Measurements from ENCODE around the gene PLCB3. TPM values are rescaled to one million over a fixed set of nuclear protein-coding genes. Genes with fewer than 3 reads are reported as not detected.

The PLCB3 gene
- polyA plus RNA-seq, 5 donors = 15.7 to 25.9 (median 18.7) TPM

DNA sequence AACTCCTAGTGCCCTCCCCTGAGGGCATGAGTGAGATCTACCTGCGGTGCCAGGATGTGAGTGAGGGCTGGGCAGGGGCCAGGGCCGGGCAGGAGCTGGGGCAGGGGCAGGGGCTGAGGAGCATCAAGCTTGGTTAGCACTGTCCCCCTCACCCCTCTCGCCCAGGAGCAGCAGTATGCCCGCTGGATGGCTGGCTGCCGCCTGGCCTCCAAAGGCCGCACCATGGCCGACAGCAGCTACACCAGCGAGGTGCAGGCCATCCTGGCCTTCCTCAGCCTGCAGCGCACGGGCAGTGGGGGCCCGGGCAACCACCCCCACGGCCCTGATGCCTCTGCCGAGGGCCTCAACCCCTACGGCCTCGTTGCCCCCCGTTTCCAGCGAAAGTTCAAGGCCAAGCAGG, 31.1 kb upstream of the PLCB3 start:
- DNase-seq = no peak

DNA sequence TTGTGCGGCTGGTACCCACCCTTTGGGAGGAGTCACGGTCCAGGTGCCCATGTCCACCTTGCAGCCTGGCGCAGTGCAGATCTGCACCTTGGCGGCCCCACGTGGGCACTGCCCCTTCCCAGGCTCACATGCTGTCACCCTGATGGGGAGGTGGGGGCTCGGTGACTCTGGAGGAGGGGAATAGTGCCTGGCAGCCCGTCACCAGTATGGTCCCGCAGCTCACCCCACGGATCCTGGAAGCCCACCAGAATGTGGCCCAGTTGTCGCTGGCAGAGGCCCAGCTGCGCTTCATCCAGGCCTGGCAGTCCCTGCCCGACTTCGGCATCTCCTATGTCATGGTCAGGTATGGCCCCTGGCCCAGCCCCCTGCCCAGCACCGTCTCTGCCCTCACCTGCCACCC, 30.5 kb upstream of the PLCB3 start:
- no peak for DNase-seq

DNA sequence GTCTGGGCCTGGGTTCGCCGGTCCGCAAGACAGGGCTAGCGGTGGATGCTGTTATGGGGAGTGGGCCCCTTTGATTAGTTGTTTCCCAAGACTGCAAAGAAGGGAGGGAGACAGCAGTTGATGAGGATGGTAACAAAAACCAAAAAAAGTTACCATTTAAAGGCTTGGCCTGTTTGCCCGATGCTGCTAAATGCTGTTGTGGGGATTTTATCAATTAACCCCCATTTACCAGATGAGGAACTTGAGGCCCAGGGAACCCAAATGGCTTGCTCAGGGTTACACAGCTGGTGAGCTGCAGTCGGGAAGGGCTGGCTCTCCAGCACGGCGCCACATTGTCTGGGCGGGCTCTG, 28.7 kb upstream of the PLCB3 start:
- no peak for DNase-seq

DNA sequence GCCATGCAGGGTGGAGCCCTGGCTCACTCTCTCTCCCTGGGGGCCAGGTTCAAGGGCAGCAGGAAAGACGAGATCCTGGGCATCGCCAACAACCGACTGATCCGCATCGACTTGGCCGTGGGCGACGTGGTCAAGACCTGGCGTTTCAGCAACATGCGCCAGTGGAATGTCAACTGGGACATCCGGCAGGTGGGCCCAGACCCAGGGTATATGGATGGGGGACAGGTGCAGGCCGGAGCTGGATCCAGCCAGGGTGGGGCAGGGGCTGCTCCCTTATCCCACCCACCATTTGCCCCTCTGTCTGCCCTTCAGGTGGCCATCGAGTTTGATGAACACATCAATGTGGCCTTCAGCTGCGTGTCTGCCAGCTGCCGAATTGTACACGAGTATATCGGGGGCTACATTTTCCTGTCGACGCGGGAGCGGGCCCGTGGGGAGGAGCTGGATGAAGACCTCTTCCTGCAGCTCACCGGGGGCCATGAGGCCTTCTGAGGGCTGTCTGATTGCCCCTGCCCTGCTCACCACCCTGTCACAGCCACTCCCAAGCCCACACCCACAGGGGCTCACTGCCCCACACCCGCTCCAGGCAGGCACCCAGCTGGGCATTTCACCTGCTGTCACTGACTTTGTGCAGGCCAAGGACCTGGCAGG, 28.2 kb upstream of the PLCB3 start:
- no peak for DNase-seq

DNA sequence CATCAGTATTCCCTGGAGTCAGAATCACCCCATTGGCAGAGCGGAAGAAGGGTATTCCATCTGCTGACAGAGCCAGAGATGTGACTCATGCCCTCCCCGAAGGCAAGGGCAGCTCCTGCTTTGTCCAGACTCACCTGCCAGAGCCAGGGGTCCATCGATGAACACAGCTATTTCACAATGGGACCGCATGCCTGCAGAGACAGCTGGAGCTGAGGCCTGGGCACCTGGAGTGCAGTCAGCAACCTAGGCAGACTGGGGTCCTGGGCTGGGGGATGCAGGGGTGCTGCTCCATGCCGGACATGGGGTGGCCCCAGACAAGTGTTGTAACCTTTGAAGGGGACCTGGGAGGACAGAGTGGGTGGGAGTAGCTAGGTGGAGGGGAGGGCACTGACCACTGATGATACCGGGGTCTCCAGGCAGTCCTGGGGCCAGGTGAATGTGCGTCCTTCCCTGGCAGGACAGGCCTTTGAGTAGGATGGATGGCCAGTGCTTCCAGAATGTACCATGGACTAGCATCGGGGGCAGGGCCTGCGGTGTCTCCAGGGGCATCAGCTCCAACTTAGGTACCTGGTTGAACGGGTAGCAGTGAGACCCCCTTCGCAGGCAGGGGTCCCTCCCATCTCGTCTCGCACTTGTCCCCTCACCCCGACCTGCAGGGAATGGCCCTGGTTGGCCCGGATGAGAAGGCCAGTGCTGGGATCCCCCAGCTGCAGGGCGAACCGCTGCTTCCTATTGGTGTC, 27.0 kb upstream of the PLCB3 start:
- DNase-seq = no peak

DNA sequence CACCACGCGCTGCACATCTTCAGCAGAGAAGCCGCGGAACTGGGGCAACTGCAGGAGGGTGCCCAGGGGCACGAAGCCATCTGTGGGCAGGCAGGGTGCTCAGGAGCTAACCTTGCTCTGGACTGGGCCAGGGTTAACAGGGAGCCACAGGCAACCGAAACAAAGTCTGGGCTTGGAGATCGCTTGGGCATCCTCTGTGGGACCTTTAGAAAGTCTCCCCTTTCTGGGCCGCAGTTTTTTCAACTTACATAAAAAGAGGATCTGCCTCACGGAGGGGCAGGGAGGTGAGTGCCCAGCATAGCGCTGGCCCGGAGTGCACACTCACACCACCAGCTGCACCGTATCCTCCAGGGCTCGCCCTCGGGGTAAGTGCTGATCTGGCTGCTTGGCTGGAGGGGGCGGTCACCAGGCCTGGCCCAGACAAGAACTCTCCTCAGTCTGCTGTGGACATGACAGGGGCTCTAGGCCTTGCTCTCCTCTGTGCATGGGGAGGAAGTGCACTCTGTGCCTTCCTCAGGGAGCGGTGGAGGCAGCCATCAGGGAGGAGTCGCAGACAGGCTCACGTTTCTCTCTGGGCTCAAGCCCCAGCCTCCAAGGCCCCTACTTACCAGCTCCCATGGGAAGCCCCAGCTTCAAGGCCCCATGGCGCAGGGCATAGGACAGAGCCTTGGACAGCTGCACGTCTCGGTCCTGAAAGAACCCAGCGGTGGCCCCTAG, 26.3 kb upstream of the PLCB3 start:
- DNase-seq = no peak

DNA sequence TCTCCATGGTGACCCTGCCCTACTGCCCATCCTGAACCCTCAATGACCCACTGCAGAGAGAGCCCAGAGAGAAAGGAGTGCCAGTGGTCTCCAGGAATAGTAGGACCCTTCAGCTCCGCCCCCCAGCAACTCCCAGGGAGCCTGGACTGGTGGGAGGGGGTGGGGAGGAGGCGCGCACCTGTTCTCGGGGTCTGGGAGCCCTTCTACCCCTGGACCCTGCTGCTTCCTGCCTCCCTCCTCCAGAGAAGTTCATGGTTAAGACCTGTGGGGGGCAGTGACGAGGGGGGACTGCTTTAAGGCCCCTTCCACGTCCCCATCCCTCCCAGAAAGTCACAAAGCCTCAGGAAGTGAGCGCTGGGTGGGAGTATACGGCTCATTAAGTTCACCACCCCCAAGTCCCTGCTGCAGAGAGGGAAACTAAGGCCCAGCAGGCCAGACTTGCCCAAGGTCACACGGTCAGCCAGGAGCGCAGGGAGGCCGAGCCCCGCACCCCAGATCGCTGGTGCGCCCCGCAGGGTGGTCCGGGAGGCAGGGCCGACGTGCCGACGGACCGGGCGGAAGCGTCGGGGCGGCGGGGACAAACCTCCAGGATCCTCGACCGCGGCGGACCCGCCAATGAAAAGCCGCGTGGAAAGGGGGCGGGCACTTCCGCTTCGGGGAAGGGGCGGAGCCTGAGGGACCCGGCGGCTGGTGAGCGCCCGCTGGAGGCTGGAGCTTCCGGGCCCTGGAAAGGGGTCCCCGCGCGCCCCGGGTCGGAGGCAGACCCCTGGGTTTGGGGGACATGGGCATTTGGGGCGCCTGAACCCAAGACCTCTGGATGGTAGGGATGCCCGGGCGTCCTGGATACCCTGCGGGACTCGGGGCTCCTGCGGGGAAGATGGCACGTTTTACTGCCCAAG, 25.5 kb upstream of the PLCB3 start, which contains the start of the genes NUDT22 and TRPT1:
TSS of gene NUDT22 (plus strand) at position 667 of the 899 bp plus-strand sequence. CDS start 379 bp downstream, outside the sequence.
TSS of gene TRPT1 (minus strand) at position 579 of the 899 bp plus-strand sequence. CDS start at position 253, 326 bp downstream.
- DNase-seq = peak; percentile 83 to 85

DNA sequence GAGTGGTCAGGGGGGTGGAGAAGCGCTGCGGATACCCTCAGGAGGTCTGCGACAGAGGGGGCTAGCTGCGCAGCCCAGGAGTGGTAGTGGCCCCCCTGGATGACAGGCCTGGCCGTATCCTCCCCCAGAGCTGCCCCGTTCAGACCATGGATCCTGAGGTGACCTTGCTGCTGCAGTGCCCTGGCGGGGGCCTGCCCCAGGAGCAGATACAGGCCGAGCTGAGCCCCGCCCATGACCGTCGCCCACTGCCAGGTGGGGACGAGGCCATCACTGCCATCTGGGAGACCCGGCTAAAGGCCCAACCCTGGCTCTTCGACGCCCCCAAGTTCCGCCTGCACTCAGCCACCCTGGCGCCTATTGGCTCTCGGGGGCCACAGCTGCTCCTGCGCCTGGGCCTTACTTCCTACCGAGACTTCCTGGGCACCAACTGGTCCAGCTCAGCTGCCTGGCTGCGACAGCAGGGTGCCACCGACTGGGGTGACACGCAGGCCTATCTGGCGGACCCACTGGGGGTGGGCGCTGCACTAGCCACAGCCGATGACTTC, 24.8 kb upstream of the PLCB3 start:
- no peak for DNase-seq

DNA sequence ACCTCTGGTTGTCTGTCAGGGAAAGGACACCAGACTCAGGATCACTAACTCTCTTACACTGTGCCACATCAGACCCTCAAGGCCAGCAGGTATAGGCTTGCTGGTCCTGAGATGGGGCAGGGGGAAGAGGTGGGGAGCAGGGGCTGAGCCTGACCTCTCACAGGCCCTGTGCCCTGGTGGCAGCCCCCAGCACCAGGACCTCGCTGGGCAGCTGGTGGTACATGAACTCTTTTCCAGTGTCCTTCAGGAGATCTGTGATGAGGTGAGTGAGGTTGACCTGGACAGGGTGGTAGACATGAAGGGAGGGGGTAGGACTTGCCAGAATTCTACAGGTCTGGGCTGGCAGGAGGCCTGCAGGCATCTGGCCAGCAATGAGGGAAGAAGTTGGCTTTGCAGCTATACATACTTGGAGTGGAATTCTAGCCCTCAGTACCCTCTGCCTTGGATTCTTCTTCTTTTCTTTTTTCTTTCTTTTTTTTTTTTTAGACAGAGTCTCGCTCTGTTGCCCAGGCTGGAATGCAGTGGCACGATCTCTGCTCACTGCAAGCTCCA, 23.8 kb upstream of the PLCB3 start:
- no peak for DNase-seq

DNA sequence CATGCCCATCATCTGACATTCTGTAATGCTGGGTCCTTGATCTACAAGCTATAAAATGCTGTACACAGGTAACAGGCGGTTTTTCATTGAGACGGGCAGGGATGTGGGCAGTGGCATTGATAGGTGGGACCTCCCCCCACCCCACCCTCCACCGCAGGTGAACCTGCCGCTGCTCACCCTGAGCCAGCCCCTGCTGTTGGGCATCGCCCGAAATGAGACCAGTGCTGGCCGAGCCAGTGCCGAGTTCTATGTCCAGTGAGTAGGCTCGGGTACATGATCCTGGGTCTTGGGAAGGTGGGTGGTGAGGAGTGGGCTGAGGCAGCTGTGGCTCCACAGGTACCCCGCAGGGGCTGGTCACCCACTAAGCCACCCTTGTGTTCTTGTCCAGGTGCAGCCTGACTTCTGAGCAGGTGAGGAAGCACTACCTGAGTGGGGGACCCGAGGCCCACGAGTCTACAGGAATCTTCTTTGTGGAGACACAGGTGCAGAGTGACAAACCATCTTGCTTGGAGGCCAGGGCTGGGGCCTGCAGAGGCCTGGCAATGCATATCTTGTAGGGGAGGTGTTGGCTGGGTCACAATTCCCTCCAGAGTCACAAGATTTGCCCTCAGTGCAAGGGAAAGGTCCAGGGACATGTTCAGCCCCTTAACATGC, 22.1 kb upstream of the PLCB3 start:
- no peak for DNase-seq

DNA sequence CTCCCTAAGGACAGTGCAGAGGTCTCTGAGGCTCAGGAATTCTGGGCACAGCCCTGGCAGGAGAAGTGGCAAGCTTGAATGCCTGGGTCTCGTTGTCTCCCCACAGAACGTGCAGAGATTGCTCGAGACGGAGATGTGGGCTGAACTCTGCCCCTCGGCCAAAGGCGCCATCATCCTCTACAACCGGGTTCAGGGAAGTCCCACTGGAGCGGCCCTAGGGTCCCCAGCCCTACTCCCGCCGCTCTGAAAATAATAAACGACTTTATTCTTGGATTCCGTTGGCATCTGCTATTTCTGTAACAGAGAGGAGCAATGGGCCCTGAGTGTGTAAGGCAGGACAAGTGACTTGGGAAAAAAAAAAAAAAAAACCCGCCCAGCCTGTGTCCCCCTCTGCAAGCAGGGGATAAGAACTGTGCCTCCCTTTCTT, 21.6 kb upstream of the PLCB3 start:
- DNase-seq = no peak

DNA sequence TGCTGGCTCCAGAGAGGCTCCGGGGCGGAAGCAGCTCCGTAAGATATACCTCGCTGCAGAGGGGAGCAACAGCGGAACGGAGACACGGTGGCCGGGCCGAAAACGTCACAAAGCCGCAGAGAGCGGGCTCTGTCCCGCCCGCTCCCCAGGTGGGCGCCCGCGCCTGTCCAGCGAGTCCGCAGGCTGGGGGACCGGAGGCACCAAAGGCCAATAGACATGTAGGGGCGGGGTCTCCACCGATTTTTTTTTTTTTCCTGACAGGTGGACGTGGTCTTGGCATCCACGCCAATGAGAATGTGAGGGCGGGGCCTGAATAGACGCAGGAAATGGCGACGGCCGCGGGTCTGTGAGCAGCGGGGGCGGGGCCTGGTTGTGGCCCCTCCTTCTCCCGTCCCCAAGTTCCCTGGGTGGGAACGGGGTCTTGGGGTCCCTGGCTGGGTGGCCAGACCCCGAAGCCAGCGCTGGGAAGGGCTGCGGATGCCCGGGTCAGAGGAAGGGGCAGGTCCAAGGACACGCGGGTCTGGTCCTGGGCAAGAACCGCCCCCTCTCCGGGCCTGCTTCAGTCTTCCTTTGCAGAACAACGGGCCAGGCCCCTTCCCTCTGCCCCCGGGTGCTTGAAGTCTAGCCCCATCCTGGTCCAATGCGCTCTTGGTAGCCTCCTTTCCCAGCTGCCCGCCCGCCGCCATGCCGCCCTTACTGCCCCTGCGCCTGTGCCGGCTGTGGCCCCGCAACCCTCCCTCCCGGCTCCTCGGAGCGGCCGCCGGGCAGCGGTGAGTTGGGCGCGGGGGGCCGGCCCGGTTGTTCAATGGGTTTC, 21.0 kb upstream of the PLCB3 start, which contains the start of gene DNAJC4:
TSS of gene DNAJC4 (plus strand) at position 378 of the 814 bp plus-strand sequence. CDS start at position 685, 307 bp downstream.
- peak; percentile 91 for DNase-seq

DNA sequence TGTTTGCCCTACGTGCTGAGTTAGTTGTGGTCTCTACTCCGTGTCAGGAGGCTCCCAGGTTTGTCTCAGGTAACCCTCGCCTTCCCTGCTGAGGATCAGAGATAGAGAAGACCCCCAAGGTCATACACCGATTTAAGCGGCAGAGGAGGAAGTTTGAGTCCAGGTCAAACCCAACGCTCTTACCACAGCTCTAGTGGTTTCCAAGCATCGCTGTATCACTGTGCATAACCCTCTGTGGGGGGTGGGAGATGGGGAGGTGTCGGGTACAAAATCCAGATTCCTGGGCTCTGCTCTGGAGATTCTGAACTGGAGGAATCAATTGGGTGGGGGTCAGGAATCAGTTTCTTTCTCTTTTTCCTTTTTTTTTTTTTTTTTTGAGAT, 20.4 kb upstream of the PLCB3 start:
- DNase-seq = no peak

DNA sequence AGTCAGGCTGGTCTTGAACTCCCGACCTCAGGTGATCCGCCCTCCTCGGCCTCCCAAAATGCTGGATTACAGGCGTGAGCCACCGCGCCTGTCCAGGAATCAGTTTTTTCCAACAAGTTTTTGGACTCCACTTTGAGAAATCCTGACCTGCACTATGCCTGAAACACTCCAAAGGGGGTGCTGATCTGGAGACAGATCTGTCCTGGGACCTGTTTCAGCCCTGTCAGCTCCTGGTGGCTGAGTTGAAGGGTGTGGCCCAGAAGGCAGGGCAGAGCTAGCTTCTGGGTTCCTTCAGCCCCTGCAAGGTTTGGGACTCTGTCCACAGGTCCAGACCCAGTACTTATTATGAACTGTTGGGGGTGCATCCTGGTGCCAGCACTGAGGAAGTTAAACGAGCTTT, 19.8 kb upstream of the PLCB3 start:
- DNase-seq = no peak

DNA sequence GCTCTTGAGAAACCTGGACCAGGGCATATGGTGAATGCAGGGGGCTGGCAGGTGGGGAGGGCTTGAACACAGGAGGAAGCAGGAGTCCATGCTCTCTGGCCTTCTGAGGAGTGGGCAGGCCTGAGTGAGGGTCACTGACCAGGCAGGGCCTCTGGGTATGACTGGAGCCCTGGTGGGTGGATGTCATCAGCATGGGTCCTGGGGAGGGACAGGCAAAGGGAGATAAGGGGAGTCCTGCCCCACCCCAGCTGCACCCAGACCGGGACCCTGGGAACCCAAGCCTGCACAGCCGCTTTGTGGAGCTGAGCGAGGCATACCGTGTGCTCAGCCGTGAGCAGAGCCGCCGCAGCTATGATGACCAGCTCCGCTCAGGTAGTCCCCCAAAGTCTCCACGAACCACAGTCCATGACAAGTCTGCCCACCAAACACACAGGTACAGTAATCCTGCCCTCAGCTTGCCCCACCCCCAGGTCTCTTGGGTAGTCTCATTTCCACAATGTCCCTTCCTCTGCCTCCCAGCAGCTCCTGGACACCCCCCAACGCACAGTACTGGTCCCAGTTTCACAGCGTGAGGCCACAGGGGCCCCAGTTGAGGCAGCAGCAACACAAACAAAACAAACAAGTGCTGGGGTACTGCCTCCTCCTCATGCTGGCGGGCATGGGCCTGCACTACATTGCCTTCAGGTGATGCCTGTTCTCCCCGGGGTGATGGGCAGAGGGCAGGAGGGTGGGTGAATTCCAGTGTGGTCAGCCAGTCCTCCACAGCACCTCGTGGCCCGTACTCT, 19.0 kb upstream of the PLCB3 start:
- no peak for DNase-seq

DNA sequence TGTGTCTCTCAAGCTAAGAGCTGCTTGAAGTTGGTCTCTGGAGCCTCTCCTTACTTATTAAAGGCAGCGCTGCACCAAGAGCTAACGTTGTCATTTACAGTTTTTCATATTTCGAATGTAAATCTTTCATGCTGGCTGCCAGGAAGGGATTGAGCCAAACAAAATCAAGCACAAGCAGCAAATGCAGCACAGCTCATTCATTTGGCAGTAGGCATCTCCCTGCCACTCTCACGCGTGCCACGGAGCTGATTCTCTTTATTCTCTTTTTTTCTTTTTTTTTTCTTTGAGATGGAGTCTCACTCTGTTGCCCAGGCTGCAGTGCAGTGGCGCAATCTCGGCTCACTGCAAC, 18.4 kb upstream of the PLCB3 start:
- DNase-seq = no peak

DNA sequence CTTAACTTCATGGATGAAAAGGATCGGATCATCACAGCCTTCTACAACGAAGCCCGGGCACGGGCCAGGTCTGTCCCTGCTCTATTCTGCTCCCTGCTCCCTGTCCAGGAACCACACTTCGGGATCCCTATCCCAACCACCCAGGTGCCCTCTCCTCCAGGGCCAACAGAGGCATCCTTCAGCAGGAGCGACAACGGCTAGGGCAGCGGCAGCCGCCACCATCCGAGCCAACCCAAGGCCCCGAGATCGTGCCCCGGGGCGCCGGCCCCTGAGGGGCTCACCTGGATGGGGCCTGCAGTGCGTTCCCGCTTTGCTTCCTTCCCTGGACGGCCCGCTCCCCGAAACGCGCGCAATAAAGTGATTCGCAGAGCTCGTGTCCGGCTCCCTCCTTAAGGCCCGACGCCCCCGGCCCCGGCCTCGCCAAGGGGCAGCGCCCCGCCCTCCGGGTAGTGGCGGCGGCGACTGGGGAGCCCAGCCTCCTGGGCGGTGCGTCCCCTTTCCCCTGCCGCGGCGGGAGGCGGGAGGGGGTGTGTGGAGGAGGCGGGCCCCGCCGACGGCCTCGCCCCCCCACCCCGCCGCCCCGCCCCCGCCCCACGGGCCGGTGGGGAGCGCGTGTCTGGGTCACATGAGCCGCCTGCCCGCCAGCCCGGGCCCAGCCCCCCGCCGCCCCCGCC, 17.3 kb upstream of the PLCB3 start, which contains the start of gene VEGFB:
TSS of gene VEGFB (plus strand) at position 672 of the 674 bp plus-strand sequence. CDS start 250 bp downstream, outside the sequence.
- no peak for DNase-seq
